Stomach (tissue), 9 donors: ENCODE results near the gene PPP1R9B. TPM values are rescaled to one million over a fixed set of nuclear protein-coding genes. Genes with fewer than 3 reads are reported as not detected.

ENCODE experiments used
- DNase-seq, 2 donors: peaks; one replicate each; pipeline versions ENCODE4 v3.0.0 to v3.0.0-alpha.2; 2013 to 2019
- H3K27ac ChIP-seq, 5 donors: fragments of 200-600 bp in 4 of 5; sonication (generic) in 4 of 5; one replicate each; pipeline ENCODE4 v1.5.1; 2013 to 2019; ENCODE audit warnings: mild to moderate bottlenecking in 1 of 5, moderate library complexity in 1 of 5
- H3K27me3 ChIP-seq, 3 donors: fragments of 200-600 bp; sonication (generic); one replicate each; pipeline ENCODE4 v1.5.1; 2017 to 2019; ENCODE audit warnings: mixed run types in 1 of 3
- H3K36me3 ChIP-seq, 4 donors: fragments of 200-600 bp; sonication (generic); 1 replicate in 3 of 4; 2 replicates in 1 of 4; pipeline ENCODE4 v1.5.1; 2016 to 2019
- H3K4me1 ChIP-seq, 4 donors: fragments of 200-600 bp; sonication (generic); one replicate each; pipeline ENCODE4 v1.5.1; 2016 to 2019
- H3K4me3 ChIP-seq, 4 donors: fragments of 200-600 bp; sonication (generic) in 3 of 4; one replicate each; pipeline ENCODE4 v1.5.1; 2016 to 2019; ENCODE audit warnings: mild to moderate bottlenecking in 1 of 4
- H3K9me3 ChIP-seq, 4 donors: fragments of 200-600 bp; sonication (generic); one replicate each; pipeline ENCODE4 v1.5.1; 2016 to 2019
- EP300 ChIP-seq: sonication (generic); formaldehyde crosslinking; IDR thresholded peaks from one replicate; pipeline ENCODE4 v1.6.1; 2017; ENCODE audit warnings: antibody characterized with exemption
- POLR2A ChIP-seq, 4 donors: fragments of 450-650 bp; IDR thresholded peaks; one replicate each; pipeline ENCODE4 v1.6.1; 2016; ENCODE audit warnings: antibody characterized with exemption in 4 of 4, control low read depth in 2 of 4, mild to moderate bottlenecking in 1 of 4, moderate library complexity in 1 of 4
- POLR2AphosphoS5 ChIP-seq, 3 donors: sonication (generic); formaldehyde crosslinking; IDR thresholded peaks; one replicate each; pipeline ENCODE4 v1.6.1; 2016; ENCODE audit warnings: antibody characterized with exemption in 3 of 3
- WGBS, 5 donors: extraction: QIAGEN DNeasy Blood & Tissue Kit in 3 of 5; methylation state at CpG; one replicate each; pipeline versions ENCODE4 v1.1.5 to v1.1.7; 2013 to 2018; 5-methylcytosine and 5-hydroxymethylcytosine counted together
- intact Hi-C: fragments of 100-400 bp; cut with DNase I; formaldehyde crosslinking; loops from one replicate; pipeline ENCODE4 v1.15.1; 2023; ENCODE audit warnings: low total_unique reads
- polyA plus RNA-seq, 3 donors: library from polyadenylated mRNA; stranded (reverse); fragments of 200-250 nt; gene quantifications; one replicate each; pipeline ENCODE4 v1.2.3, GENCODE V29; 2013
- total RNA-seq, 5 donors: library from RNA; depleted of rRNA; stranded (reverse); fragments of >200 nt; gene quantifications; one replicate each; pipeline versions ENCODE4 v1.1.0 to v1.2.3, GENCODE V29; 2014 to 2016
- TF ChIP-seq, protein P1 (sequence below), 7 experiments: fragments of 450-650 bp in 4 of 7; fragments of 200-600 bp in 3 of 7; sonication (generic) in 3 of 7; IDR thresholded peaks; one replicate each; pipeline ENCODE4 v1.5.1; 2016 to 2019; ENCODE audit warnings: antibody characterized with exemption in 7 of 7, control low read depth in 2 of 7, mild to moderate bottlenecking in 1 of 7
- donor health status: healthy with polysubstance abuse.
- donor health status: Bipolar disorder and iron deficiency.
- donor health status: healthy.

Gene PPP1R9B
- total and polyA plus RNA-seq, 8 donors: 11.6 to 64.2 (median 18.9) TPM

GRCh38 chr17:50198026-50198669, 47.7 kb upstream of the PPP1R9B start:
- Histone ChIP-seq H3K4me1 (peaks cover 23 to 72% (median 48%) of the 10 kb centered on the region in 4 donors), H3K27me3 (peaks cover 0 to 36% (median 14%) of the 10 kb centered on the region in 3 donors), H3K27ac (peak overlapping the region in 4 of 5 donors; percentile 89 to 93 (median 91)), H3K9me3 (no peaks in the 10 kb centered on the region), H3K4me3 (peak overlapping the region in 2 of 4 donors; percentile 1 to 49), H3K36me3 (peaks cover 48 to 56% (median 50%) of the 10 kb centered on the region in 4 donors)
- 15 to 28% (median 22%) methylated on average over 7 of the region's 7 CpGs for WGBS, 5 donors
- DNase-seq: peak; percentile 73 to 79
- intact Hi-C loops: no loop called here
- TF ChIP-seq POLR2AphosphoS5 (IDR thresholded peaks at IDR 0.05) (peak in 1 of 3 donors; percentile 17), POLR2A (IDR thresholded peaks at IDR 0.05) (no peak), EP300 (no peak)
- TF ChIP-seq, protein P1, sequence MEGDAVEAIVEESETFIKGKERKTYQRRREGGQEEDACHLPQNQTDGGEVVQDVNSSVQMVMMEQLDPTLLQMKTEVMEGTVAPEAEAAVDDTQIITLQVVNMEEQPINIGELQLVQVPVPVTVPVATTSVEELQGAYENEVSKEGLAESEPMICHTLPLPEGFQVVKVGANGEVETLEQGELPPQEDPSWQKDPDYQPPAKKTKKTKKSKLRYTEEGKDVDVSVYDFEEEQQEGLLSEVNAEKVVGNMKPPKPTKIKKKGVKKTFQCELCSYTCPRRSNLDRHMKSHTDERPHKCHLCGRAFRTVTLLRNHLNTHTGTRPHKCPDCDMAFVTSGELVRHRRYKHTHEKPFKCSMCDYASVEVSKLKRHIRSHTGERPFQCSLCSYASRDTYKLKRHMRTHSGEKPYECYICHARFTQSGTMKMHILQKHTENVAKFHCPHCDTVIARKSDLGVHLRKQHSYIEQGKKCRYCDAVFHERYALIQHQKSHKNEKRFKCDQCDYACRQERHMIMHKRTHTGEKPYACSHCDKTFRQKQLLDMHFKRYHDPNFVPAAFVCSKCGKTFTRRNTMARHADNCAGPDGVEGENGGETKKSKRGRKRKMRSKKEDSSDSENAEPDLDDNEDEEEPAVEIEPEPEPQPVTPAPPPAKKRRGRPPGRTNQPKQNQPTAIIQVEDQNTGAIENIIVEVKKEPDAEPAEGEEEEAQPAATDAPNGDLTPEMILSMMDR (IDR thresholded peaks at IDR 0.05): peak in 5 of 7 experiments; percentile 40 to 71 (median 45)

- Histone ChIP-seq H3K27ac (peak overlapping the region in 4 of 5 donors; percentile 27 to 93 (median 76)), H3K36me3 (peaks cover 61 to 70% (median 64%) of the 10 kb centered on the region in 4 donors)
These were observed 46.3 kb upstream of the PPP1R9B start for GRCh38 chr17:50196826-50197225.

DNA sequence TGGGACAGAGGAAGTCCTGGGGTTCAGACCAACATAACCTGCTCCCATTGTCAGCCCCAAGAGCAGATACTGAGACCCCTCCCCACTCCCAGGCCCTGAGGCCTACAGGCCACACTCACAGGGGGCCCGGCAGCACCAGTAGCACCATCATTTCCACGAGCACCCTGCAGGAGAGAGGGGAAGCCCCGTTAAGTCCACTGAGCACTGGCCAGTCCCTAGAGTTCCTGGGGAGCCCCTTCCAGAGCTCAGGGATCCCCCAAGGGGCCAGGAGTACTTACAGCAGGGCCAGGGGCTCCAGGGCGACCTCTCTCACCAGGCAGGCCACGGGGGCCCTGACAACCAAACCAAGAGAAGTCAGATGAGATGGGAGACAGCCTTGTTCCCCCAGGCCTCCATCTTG, 45.6 kb upstream of the PPP1R9B start:
- WGBS, 5 donors: 56 to 86% (median 73%) methylated on average over 3 to 5 of the region's 5 CpGs
- no peak for TF ChIP-seq POLR2AphosphoS5 (IDR thresholded peaks at IDR 0.05)
- no peak for TF ChIP-seq EP300
- TF ChIP-seq, protein P1 (IDR thresholded peaks at IDR 0.05): no peak
- TF ChIP-seq POLR2A (IDR thresholded peaks at IDR 0.05): no peak
- intact Hi-C loops: no loop called here
- no peak overlapping the region for H3K4me3 ChIP-seq
- peaks cover 23 to 63% (median 45%) of the 10 kb centered on the region in 4 donors for H3K4me1 ChIP-seq
- DNase-seq: no peak
- peaks cover 0 to 15% (median 5%) of the 10 kb centered on the region in 3 donors for H3K27me3 ChIP-seq
- H3K9me3 ChIP-seq: no peaks in the 10 kb centered on the region
- peaks cover 68 to 77% (median 71%) of the 10 kb centered on the region in 4 donors for H3K36me3 ChIP-seq
- H3K27ac ChIP-seq: peak overlapping the region in 4 of 5 donors; percentile 27 to 93 (median 76)

More at GRCh38 chr17:50196826-50197225, 46.3 kb upstream of the PPP1R9B start:
- Histone ChIP-seq H3K9me3 (no peaks in the 10 kb centered on the region), H3K4me1 (peaks cover 23 to 71% (median 50%) of the 10 kb centered on the region in 4 donors), H3K4me3 (peak overlapping the region in 1 of 4 donors; percentile 13), H3K27me3 (peaks cover 0 to 23% (median 13%) of the 10 kb centered on the region in 3 donors)
- no peak for TF ChIP-seq POLR2A (IDR thresholded peaks at IDR 0.05)
- peak in 1 of 3 donors; percentile 7 for TF ChIP-seq POLR2AphosphoS5 (IDR thresholded peaks at IDR 0.05)
- DNase-seq: no peak
- intact Hi-C loops: no loop called here
- 58 to 81% (median 73%) methylated on average over 6 of the region's 6 CpGs for WGBS, 5 donors

- Histone ChIP-seq H3K4me1 (peaks cover 21 to 55% (median 39%) of the 10 kb centered on the region in 4 donors), H3K36me3 (peaks cover 76 to 86% (median 80%) of the 10 kb centered on the region in 4 donors), H3K9me3 (no peaks in the 10 kb centered on the region), H3K27me3 (peaks cover 0 to 11% (median 0%) of the 10 kb centered on the region in 3 donors), H3K27ac (peak overlapping the region in 3 of 5 donors; percentile 60 to 93 (median 92)), H3K4me3 (no peak overlapping the region)
- no peak for DNase-seq
- 80 to 89% (median 86%) methylated on average over 13 to 17 of the region's 17 CpGs for WGBS, 5 donors
- intact Hi-C loops: no loop called here
- no peak for TF ChIP-seq POLR2A (IDR thresholded peaks at IDR 0.05)
- TF ChIP-seq EP300: no peak
- TF ChIP-seq, protein P1 (IDR thresholded peaks at IDR 0.05): no peak
- no peak for TF ChIP-seq POLR2AphosphoS5 (IDR thresholded peaks at IDR 0.05)
These were observed 44.7 kb upstream of the PPP1R9B start for GRCh38 chr17:50194934-50195865.
